Spinal cord (tissue), 10 donors: ENCODE data around the gene HOXB1. TPM values are rescaled to one million over a fixed set of nuclear protein-coding genes. Genes with fewer than 3 reads are reported as not detected.
A peak's percentile ranks its signal among the peaks of the same experiment; 100 is the strongest.

Experiments used
- DNase-seq, 6 donors: peaks; one replicate each; pipeline versions ENCODE4 v3.0.0 to v3.0.0-alpha.2; 2013 to 2015; ENCODE audit warnings: low spot score in 6 of 6, low read depth in 4 of 6
- H3K27ac ChIP-seq: one replicate; pipeline ENCODE4 v1.5.1; 2013; ENCODE audit warnings: low read depth, low read length, control low read depth
- H3K27me3 ChIP-seq: one replicate; pipeline ENCODE4 v1.6.1; 2013; ENCODE audit warnings: low read length; ENCODE audit not compliant: control insufficient read depth, insufficient read depth
- H3K36me3 ChIP-seq: one replicate; pipeline ENCODE4 v1.6.1; 2013; ENCODE audit warnings: low read length; ENCODE audit not compliant: control insufficient read depth, insufficient read depth
- H3K4me1 ChIP-seq: one replicate; pipeline ENCODE4 v1.6.1; 2013; ENCODE audit warnings: low read length; ENCODE audit not compliant: control insufficient read depth, insufficient read depth
- H3K4me3 ChIP-seq: one replicate; pipeline ENCODE4 v1.5.1; 2013; ENCODE audit warnings: low read depth, low read length, control low read depth
- H3K9me3 ChIP-seq: one replicate; pipeline ENCODE4 v1.6.1; 2013; ENCODE audit warnings: low read length; ENCODE audit not compliant: control insufficient read depth, insufficient read depth
- WGBS: methylation state at CpG from one replicate; pipeline ENCODE4 v1.1.5; 2013; ENCODE audit warnings: missing lambda C conversion rate; ENCODE audit not compliant: insufficient coverage; 5-methylcytosine and 5-hydroxymethylcytosine counted together
- polyA plus RNA-seq, 2 donors: library from polyadenylated mRNA; unstranded; fragments of 120-200 nt; gene quantifications; one replicate each; pipeline ENCODE4 v1.2.1, GENCODE V29; 2013; ENCODE audit not compliant: insufficient read length in 2 of 2
- total RNA-seq, 2 donors: library from RNA; depleted of rRNA in 1 of 2; stranded (reverse); fragments of 120-200 nt in 1 of 2; fragments of >200 nt in 1 of 2; gene quantifications; one replicate each; pipeline versions ENCODE4 v1.2.3 to v1.2.4, GENCODE V29; 2013 to 2014
- donor health status: healthy.

The HOXB1 gene
- total and polyA plus RNA-seq, 4 donors: 0.16 to 0.32 (median 0.20) TPM; not detected in 1

- WGBS: under 1% methylated on average over 23 of the region's 36 CpGs
- DNase-seq: peak in 5 of 6 donors; percentile 82 to 98 (median 85)
- Histone ChIP-seq H3K9me3 (no peaks in the 10 kb centered on the region), H3K27me3 (no peaks in the 10 kb centered on the region), H3K27ac (peak overlapping the region; percentile 99), H3K36me3 (peaks cover 42% of the 10 kb centered on the region), H3K4me1 (peaks cover 77% of the 10 kb centered on the region), H3K4me3 (peak overlapping the region; percentile 55)
Observed at GRCh38 chr17:48555258-48556228, 24.7 kb upstream of the HOXB1 start.

- Histone ChIP-seq H3K4me1 (peaks cover 77% of the 10 kb centered on the region), H3K4me3 (peak overlapping the region; percentile 55), H3K36me3 (peaks cover 45% of the 10 kb centered on the region), H3K27ac (peak overlapping the region; percentile 99), H3K27me3 (no peaks in the 10 kb centered on the region), H3K9me3 (no peaks in the 10 kb centered on the region)
- peak; percentile 26 to 87 (median 42) for DNase-seq
- 10% methylated on average over 33 of the region's 44 CpGs for WGBS
Observed at GRCh38 chr17:48554412-48555257, 23.8 kb upstream of the HOXB1 start.

GRCh38 chr17:48553826-48554225 lies 23.0 kb upstream of the HOXB1 start:
- peak overlapping the region; percentile 99 for H3K27ac ChIP-seq
- H3K4me3 ChIP-seq: peak overlapping the region; percentile 55
- no peaks in the 10 kb centered on the region for H3K27me3 ChIP-seq
- no peaks in the 10 kb centered on the region for H3K9me3 ChIP-seq
- H3K36me3 ChIP-seq: peaks cover 43% of the 10 kb centered on the region
- 0% methylated on average over 1 of the region's 1 CpG for WGBS
- H3K4me1 ChIP-seq: peaks cover 73% of the 10 kb centered on the region
- DNase-seq: peak; percentile 19 to 86 (median 29)

- peak overlapping the region; percentile 99 for H3K27ac ChIP-seq
- peaks cover 37% of the 10 kb centered on the region for H3K36me3 ChIP-seq
- 10% methylated on average over 3 of the region's 5 CpGs for WGBS
- H3K4me1 ChIP-seq: peaks cover 72% of the 10 kb centered on the region
- no peaks in the 10 kb centered on the region for H3K9me3 ChIP-seq
- H3K4me3 ChIP-seq: peak overlapping the region; percentile 55
- H3K27me3 ChIP-seq: no peaks in the 10 kb centered on the region
- DNase-seq: no peak
Observed at GRCh38 chr17:48553190-48553547, 22.4 kb upstream of the HOXB1 start.

GRCh38 chr17:48552466-48553189 lies 21.8 kb upstream of the HOXB1 start:
- WGBS: 6% methylated on average over 2 of the region's 11 CpGs
- Histone ChIP-seq H3K9me3 (no peaks in the 10 kb centered on the region), H3K4me1 (peaks cover 72% of the 10 kb centered on the region), H3K27me3 (no peaks in the 10 kb centered on the region), H3K36me3 (peaks cover 34% of the 10 kb centered on the region), H3K4me3 (peak overlapping the region; percentile 55), H3K27ac (peak overlapping the region; percentile 99)
- peak; percentile 58 to 91 (median 69) for DNase-seq

- Histone ChIP-seq H3K9me3 (no peaks in the 10 kb centered on the region), H3K36me3 (peaks cover 34% of the 10 kb centered on the region), H3K27me3 (no peaks in the 10 kb centered on the region), H3K4me1 (peaks cover 70% of the 10 kb centered on the region), H3K27ac (peak overlapping the region; percentile 99), H3K4me3 (peak overlapping the region; percentile 20)
- WGBS: 10% methylated on average over 40 of the region's 47 CpGs
- peak; percentile 15 to 77 (median 30) for DNase-seq
Observed at GRCh38 chr17:48551596-48552465, 21.0 kb upstream of the HOXB1 start.

GRCh38 chr17:48551214-48551555 lies 20.4 kb upstream of the HOXB1 start:
- WGBS: 20% methylated on average over 6 of the region's 19 CpGs
- peak overlapping the region; percentile 99 for H3K27ac ChIP-seq
- peak overlapping the region; percentile 12 for H3K4me3 ChIP-seq
- DNase-seq: peak; percentile 13 to 91 (median 31)
- H3K4me1 ChIP-seq: peaks cover 75% of the 10 kb centered on the region
- H3K36me3 ChIP-seq: peaks cover 34% of the 10 kb centered on the region
- no peaks in the 10 kb centered on the region for H3K9me3 ChIP-seq
- H3K27me3 ChIP-seq: no peaks in the 10 kb centered on the region

- H3K36me3 ChIP-seq: peaks cover 32% of the 10 kb centered on the region
- no peaks in the 10 kb centered on the region for H3K9me3 ChIP-seq
- peak in 3 of 6 donors; percentile 6 to 41 (median 18) for DNase-seq
- no peaks in the 10 kb centered on the region for H3K27me3 ChIP-seq
- peak overlapping the region; percentile 27 for H3K4me3 ChIP-seq
- peaks cover 72% of the 10 kb centered on the region for H3K4me1 ChIP-seq
- peak overlapping the region; percentile 99 for H3K27ac ChIP-seq
- 9% methylated on average over 57 of the region's 70 CpGs for WGBS
Observed at GRCh38 chr17:48550502-48551213, 19.8 kb upstream of the HOXB1 start.
